ENCODE measurements around the gene ARMC7.
"Not testable (repeated sequence)": the region's sequence is repeated elsewhere in the genome, so short reads cannot be mapped to it uniquely, and the experiment has no call there.

The ARMC7 gene

GRCh38 chr17:75103601-75104554 lies 5.9 kb upstream of the ARMC7 start:
- DNase-seq: no peak

GRCh38 chr17:75105126-75106080 lies 4.4 kb upstream of the ARMC7 start:
- DNase-seq: no peak

GRCh38 chr17:75108193-75108592 lies 1.6 kb upstream of the ARMC7 start:
- DNase-seq: no peak

GRCh38 chr17:75109046-75109406 lies 743 bp upstream of the ARMC7 start:
- no peak for DNase-seq

GRCh38 chr17:75110234-75110937 lies 617 bp downstream of the ARMC7 start:
- no peak for DNase-seq

- no peak for DNase-seq
Observed at GRCh38 chr17:75111777-75112335, 2.1 kb downstream of the ARMC7 start.

GRCh38 chr17:75113798-75114551 lies 4.2 kb downstream of the ARMC7 start:
- DNase-seq: peak; percentile 93

GRCh38 chr17:75114552-75115314 lies 5.0 kb downstream of the ARMC7 start:
- DNase-seq: no peak

- no peak for DNase-seq
Observed at GRCh38 chr17:75115555-75115954, 5.8 kb downstream of the ARMC7 start.

- DNase-seq: no peak
Observed at GRCh38 chr17:75116737-75117136, 7.0 kb downstream of the ARMC7 start.

- DNase-seq: no peak
Observed at GRCh38 chr17:75118307-75118706, 8.5 kb downstream of the ARMC7 start.

- peak; percentile 65 for DNase-seq
Observed at GRCh38 chr17:75124041-75124818, 14.5 kb downstream of the ARMC7 start.

GRCh38 chr17:75124819-75125162 lies 15.0 kb downstream of the ARMC7 start:
- DNase-seq: no peak

- DNase-seq: no peak
Observed at GRCh38 chr17:75125984-75126383, 16.2 kb downstream of the ARMC7 start.

- no peak for DNase-seq
Observed at GRCh38 chr17:75126954-75127353, 17.2 kb downstream of the ARMC7 start.

- not testable (repeated sequence) for DNase-seq
Observed at GRCh38 chr17:75127936-75128335, 18.2 kb downstream of the ARMC7 start.

- no peak for DNase-seq
Observed at GRCh38 chr17:75128694-75129505, 19.1 kb downstream of the ARMC7 start.

GRCh38 chr17:75129576-75129975 lies 19.8 kb downstream of the ARMC7 start:
- DNase-seq: no peak

- no peak for DNase-seq
Observed at GRCh38 chr17:75130059-75130631, 20.4 kb downstream of the ARMC7 start.

All from activated gamma-delta T cell treated with Interleukin-2 at 50 U/mL for 16 hours (primary cell).